ENCODE measurements around the gene ZNF135.

Gene ZNF135

GRCh38 chr19:58059003-58059670 is at the start of gene ZNF135:
Gene ZNF135, plus strand, starts transcription at chr19:58059282. Its CDS starts 721 bp downstream, at chr19:58060003.
- peak; percentile 60 for DNase-seq

- no peak for DNase-seq
Measured at GRCh38 chr19:58009301-58009665, 49.8 kb upstream of the ZNF135 start.

GRCh38 chr19:58009666-58010301 is 49.3 kb upstream of the ZNF135 start:
- DNase-seq = peak; percentile 52

- no peak for DNase-seq
Measured at GRCh38 chr19:58010507-58010906, 48.6 kb upstream of the ZNF135 start.

- no peak for DNase-seq
Measured at GRCh38 chr19:58014141-58014540, 44.9 kb upstream of the ZNF135 start.

GRCh38 chr19:58020129-58020528 is 39.0 kb upstream of the ZNF135 start:
- DNase-seq = no peak

- no peak for DNase-seq
Measured at GRCh38 chr19:58021541-58022282, 37.4 kb upstream of the ZNF135 start.

GRCh38 chr19:58022283-58022660 is 36.8 kb upstream of the ZNF135 start:
- DNase-seq = no peak

- DNase-seq = no peak
Measured at GRCh38 chr19:58024661-58025060, 34.4 kb upstream of the ZNF135 start.

- DNase-seq = peak; percentile 22
Measured at GRCh38 chr19:58033741-58034476, 25.2 kb upstream of the ZNF135 start, which contains the start of gene ZSCAN1. Gene ZSCAN1, plus strand, starts transcription at chr19:58034025. Its CDS starts 3,812 bp downstream, at chr19:58037837.

GRCh38 chr19:58034477-58034793 is 24.6 kb upstream of the ZNF135 start:
- DNase-seq = no peak

- DNase-seq = no peak
Measured at GRCh38 chr19:58035863-58036262, 23.2 kb upstream of the ZNF135 start.

- DNase-seq = no peak
Measured at GRCh38 chr19:58037927-58038687, 21.0 kb upstream of the ZNF135 start.

- no peak for DNase-seq
Measured at GRCh38 chr19:58038688-58039204, 20.3 kb upstream of the ZNF135 start.

- DNase-seq = no peak
Measured at GRCh38 chr19:58040751-58041525, 18.1 kb upstream of the ZNF135 start.

GRCh38 chr19:58042495-58043340 is 16.4 kb upstream of the ZNF135 start:
- DNase-seq = no peak

GRCh38 chr19:58044391-58044790 is 14.7 kb upstream of the ZNF135 start:
- DNase-seq = no peak

- DNase-seq = no peak
Measured at GRCh38 chr19:58044886-58045285, 14.2 kb upstream of the ZNF135 start.

GRCh38 chr19:58045411-58046050 is 13.6 kb upstream of the ZNF135 start:
- DNase-seq = no peak

- no peak for DNase-seq
Measured at GRCh38 chr19:58046856-58047255, 12.2 kb upstream of the ZNF135 start.
